HepG2 (cell line): ENCODE results near the gene PGS1. TPM values are rescaled to one million over a fixed set of nuclear protein-coding genes. Genes with fewer than 3 reads are reported as not detected.
A peak's percentile ranks its signal among the peaks of the same experiment; 100 is the strongest.

ENCODE experiments used
- ASH2L ChIP-seq: fragments of 300-600, 200-600 bp; sonication (generic); IDR thresholded peaks from 2 replicates; pipeline ENCODE4 v1.7.0; 2017; ENCODE audit warnings: low read depth, mild to moderate bottlenecking, moderate library complexity, mixed read lengths, low read length; ENCODE audit not compliant: insufficient read length
- DBP ChIP-seq: sonication (generic); formaldehyde crosslinking; IDR thresholded peaks from 2 replicates; pipeline ENCODE4 v1.4.0; 2020; ENCODE audit warnings: missing genetic modification reagents; ENCODE audit errors: not compliant biosample characterization
- E2F1 ChIP-seq: sonication (generic); formaldehyde crosslinking; IDR thresholded peaks from 2 replicates; pipeline ENCODE4 v1.5.0; 2020; ENCODE audit warnings: missing genetic modification reagents
- EHMT2 ChIP-seq: fragments of 200-600 bp; sonication (generic); IDR thresholded peaks from 2 replicates; pipeline ENCODE4 v1.7.0; 2017; ENCODE audit warnings: antibody characterized with exemption, low read depth, low read length, borderline replicate concordance
- FOXC1 ChIP-seq: sonication (generic); formaldehyde crosslinking; IDR thresholded peaks from 2 replicates; pipeline ENCODE4 v1.8.0; 2022; ENCODE audit warnings: mild to moderate bottlenecking, missing genetic modification reagents, borderline replicate concordance
- IKZF1 ChIP-seq: fragments of 450-650 bp; IDR thresholded peaks from 2 replicates; pipeline ENCODE4 v1.7.1; 2016
- MIER3 ChIP-seq: IDR thresholded peaks from 2 replicates; pipeline ENCODE4 v1.6.1; 2016; ENCODE audit warnings: missing compliant biosample characterization, borderline replicate concordance
- NFYC ChIP-seq: IDR thresholded peaks from 2 replicates; pipeline ENCODE4 v1.6.1; 2016; ENCODE audit warnings: missing genetic modification reagents, missing compliant biosample characterization
- ONECUT2 ChIP-seq: sonication (generic); formaldehyde crosslinking; IDR thresholded peaks from 2 replicates; pipeline ENCODE4 v1.4.0; 2020; ENCODE audit warnings: missing genetic modification reagents
- TEAD3 ChIP-seq: optimal IDR thresholded peaks from 2 replicates; pipeline ENCODE3; 2016; ENCODE audit warnings: borderline replicate concordance
- THAP11 ChIP-seq: IDR thresholded peaks from 2 replicates; pipeline ENCODE4 v1.6.1; 2016; ENCODE audit warnings: missing biosample characterization, missing genetic modification reagents
- THAP9 ChIP-seq: sonication (generic); formaldehyde crosslinking; IDR thresholded peaks from 2 replicates; pipeline ENCODE4; 2020; ENCODE audit warnings: missing genetic modification reagents, mild to moderate bottlenecking, borderline replicate concordance
- THRA ChIP-seq: sonication (generic); formaldehyde crosslinking; IDR thresholded peaks from 2 replicates; pipeline ENCODE4 v1.4.0; 2020; ENCODE audit warnings: missing genetic modification reagents, borderline replicate concordance
- ZBTB21 ChIP-seq: sonication (generic); formaldehyde crosslinking; IDR thresholded peaks from 2 replicates; pipeline ENCODE4 v1.4.0; 2020; ENCODE audit warnings: missing genetic modification reagents
- ZFP1 ChIP-seq: IDR thresholded peaks from 2 replicates; pipeline ENCODE4 v1.6.1; 2016
- ZFP36 ChIP-seq: fragments of 150-350 bp; IDR thresholded peaks from 2 replicates; pipeline ENCODE4 v1.6.1; 2018; ENCODE audit warnings: borderline replicate concordance, low read length, low read depth; ENCODE audit not compliant: partially characterized antibody
- ZFX ChIP-seq: sonication (generic); formaldehyde crosslinking; IDR thresholded peaks from 2 replicates; pipeline ENCODE4 v1.4.0; 2020; ENCODE audit warnings: mild to moderate bottlenecking, low read depth, missing genetic modification reagents, moderate library complexity
- ZNF431 ChIP-seq: sonication (generic); formaldehyde crosslinking; IDR thresholded peaks from 2 replicates; pipeline ENCODE4 v1.9.0; 2022; ENCODE audit warnings: missing genetic modification reagents, low read depth, mild to moderate bottlenecking, borderline replicate concordance
- polyA plus RNA-seq, 8 experiments: library from polyadenylated mRNA; depleted of rRNA in 3 of 8; stranded (reverse) in 7 of 8; unstranded in 1 of 8; fragments of >200 nt; fragmentation: Illumina TruSeq in 4 of 8; extraction: Trizol in 4 of 8; gene quantifications; 2 replicates each; pipeline versions ENCODE4 v1.2.1 to v1.2.3, GENCODE V29; 2011 to 2016; ENCODE audit warnings: low read depth in 4 of 8, missing spikeins in 1 of 8, mixed read lengths in 1 of 8; ENCODE audit not compliant: insufficient read depth in 1 of 8
- total RNA-seq, 5 experiments: library from RNA; depleted of rRNA; stranded (reverse); fragments of >200 nt; fragmentation: Illumina TruSeq; extraction: Trizol; gene quantifications; 2 replicates each; pipeline ENCODE4 v1.2.3, GENCODE V29; 2016; ENCODE audit warnings: low read depth in 1 of 5
- TF ChIP-seq, protein P1 (sequence below): sonication (generic); formaldehyde crosslinking; IDR thresholded peaks from 2 replicates; pipeline ENCODE4 v1.8.1; 2022; ENCODE audit warnings: low read depth, mild to moderate bottlenecking, missing genetic modification reagents

PGS1 gene
- total and polyA plus RNA-seq, 2 of the 13 experiments (the other 11 are each of a cell fraction or from before 2014, with no cell fraction given): 25.9 to 31.5 TPM

DNA sequence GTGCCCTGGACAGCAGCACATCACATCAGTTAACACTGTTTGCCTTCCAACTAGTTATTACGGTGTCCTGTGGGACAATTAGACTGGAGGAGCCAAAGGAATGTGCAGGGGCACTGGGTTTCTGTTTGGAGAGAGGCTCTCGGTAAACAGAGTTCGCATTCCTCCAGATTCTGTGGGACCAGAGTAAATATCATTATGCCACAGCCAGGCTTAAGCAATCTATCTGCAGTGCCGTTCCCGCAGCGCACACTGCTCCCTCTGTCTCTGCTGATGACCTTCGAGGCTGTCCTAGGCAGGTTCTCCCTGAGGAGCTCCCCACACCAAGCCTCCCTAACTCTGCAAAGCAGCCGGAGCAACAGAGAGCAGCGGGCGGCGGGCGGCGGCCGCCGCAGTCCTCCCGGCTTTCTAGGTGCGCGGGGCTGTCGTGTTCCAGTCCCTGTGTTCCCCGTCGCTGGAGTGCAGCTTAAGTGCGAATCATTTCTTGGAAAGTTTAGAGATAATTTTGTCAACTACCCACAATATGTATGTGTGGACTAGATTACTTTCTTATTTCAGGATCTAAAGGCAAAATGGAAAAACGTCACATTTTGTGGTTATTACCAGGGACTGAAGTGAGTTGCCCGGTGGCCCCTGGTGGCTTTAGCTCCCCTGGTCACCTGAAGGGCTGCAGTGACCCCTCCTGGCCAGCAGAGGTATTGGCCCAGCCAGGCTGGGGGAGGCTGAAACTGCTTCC lies 43.3 kb downstream of the PGS1 start (continued):
- TF ChIP-seq THAP9 (CRISPR knock-in tag) (peak; percentile 72; the same call in 1 of the 2 replicates), THRA (peak; percentile 94), ZFX (CRISPR knock-in tag) (peak; percentile 65), DBP (CRISPR knock-in tag) (no peak), THAP11 (CRISPR knock-in tag) (peak; percentile 82), ZFP1 (peak; percentile 87), TEAD3 (CRISPR knock-in tag) (peak; percentile 100), ZBTB21 (peak; percentile 53; the same call in 1 of the 2 replicates), FOXC1 (peak; percentile 90), ZNF431 (CRISPR knock-in tag) (peak; percentile 92; the same call in 1 of the 2 replicates), IKZF1 (no peak), ASH2L (peak; percentile 79), ONECUT2 (peak; percentile 54; the same call in 1 of the 2 replicates), ZFP36 (peak; percentile 58), NFYC (no peak; the same call in 1 of the 2 replicates), MIER3 (no peak; the same call in 1 of the 2 replicates), E2F1 (no peak), EHMT2 (no peak)
- TF ChIP-seq, protein P1, sequence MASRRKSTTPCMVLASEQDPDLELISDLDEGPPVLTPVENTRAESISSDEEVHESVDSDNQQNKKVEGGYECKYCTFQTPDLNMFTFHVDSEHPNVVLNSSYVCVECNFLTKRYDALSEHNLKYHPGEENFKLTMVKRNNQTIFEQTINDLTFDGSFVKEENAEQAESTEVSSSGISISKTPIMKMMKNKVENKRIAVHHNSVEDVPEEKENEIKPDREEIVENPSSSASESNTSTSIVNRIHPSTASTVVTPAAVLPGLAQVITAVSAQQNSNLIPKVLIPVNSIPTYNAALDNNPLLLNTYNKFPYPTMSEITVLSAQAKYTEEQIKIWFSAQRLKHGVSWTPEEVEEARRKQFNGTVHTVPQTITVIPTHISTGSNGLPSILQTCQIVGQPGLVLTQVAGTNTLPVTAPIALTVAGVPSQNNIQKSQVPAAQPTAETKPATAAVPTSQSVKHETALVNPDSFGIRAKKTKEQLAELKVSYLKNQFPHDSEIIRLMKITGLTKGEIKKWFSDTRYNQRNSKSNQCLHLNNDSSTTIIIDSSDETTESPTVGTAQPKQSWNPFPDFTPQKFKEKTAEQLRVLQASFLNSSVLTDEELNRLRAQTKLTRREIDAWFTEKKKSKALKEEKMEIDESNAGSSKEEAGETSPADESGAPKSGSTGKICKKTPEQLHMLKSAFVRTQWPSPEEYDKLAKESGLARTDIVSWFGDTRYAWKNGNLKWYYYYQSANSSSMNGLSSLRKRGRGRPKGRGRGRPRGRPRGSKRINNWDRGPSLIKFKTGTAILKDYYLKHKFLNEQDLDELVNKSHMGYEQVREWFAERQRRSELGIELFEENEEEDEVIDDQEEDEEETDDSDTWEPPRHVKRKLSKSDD: peak; percentile 86
